GM06990 (cell line): ENCODE data around the gene RBM23.
"Not testable (repeated sequence)": the region's sequence is repeated elsewhere in the genome, so short reads cannot be mapped to it uniquely, and the experiment has no call there.

Experiments
- DNase-seq: peaks from one replicate; pipeline ENCODE4 v3.0.0-alpha.2; 2011; ENCODE audit not compliant: insufficient read length; ENCODE audit errors: extremely low read depth
- H3K27me3 ChIP-seq: replicated peaks from 2 replicates; pipeline ENCODE4 v1.6.0; 2011; ENCODE audit warnings: low read length; ENCODE audit not compliant: control insufficient read depth, insufficient read depth
- H3K36me3 ChIP-seq: 2 replicates; pipeline ENCODE4 v1.5.1; 2011; ENCODE audit warnings: low read length; ENCODE audit not compliant: control insufficient read depth, insufficient read depth
- H3K4me3 ChIP-seq: replicated peaks from 2 replicates; pipeline ENCODE4 v1.5.1; 2011; ENCODE audit warnings: low read depth, mild to moderate bottlenecking, control low read depth, low read length
- CTCF ChIP-seq: IDR thresholded peaks from 2 replicates; pipeline ENCODE4 v1.5.1; 2011; ENCODE audit warnings: low read length, control low read depth, mild to moderate bottlenecking, inconsistent platforms; ENCODE audit not compliant: insufficient read depth, poor library complexity, severe bottlenecking

The RBM23 gene

GRCh38 chr14:22923746-22924145 lies 4.8 kb upstream of the RBM23 start:
- no peak for TF ChIP-seq CTCF
- no peaks in the 10 kb centered on the region for H3K27me3 ChIP-seq
- peaks cover 22% of the 10 kb centered on the region for H3K36me3 ChIP-seq
- no peak for DNase-seq
- no peak overlapping the region for H3K4me3 ChIP-seq

DNA sequence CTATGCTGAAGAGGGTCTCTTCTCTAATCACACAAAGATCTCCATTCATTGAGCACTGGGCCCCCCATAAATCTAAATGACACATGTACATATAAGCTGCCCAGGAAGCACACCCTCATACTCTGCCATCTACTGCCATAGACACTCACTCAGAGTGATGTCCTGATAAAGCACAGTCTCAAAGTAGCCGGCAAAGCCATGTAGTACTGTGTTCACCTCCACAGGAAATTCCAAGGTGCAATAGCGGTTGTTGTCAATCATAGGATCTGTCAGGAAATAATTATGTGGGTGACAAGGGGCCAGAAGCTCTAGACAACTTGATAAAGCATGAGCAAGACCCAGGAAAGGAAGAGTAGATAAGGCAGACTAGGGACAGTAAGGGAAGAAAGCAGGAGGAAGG lies 3.3 kb upstream of the RBM23 start:
- Histone ChIP-seq H3K36me3 (peaks cover 22% of the 10 kb centered on the region), H3K27me3 (no peaks in the 10 kb centered on the region), H3K4me3 (no peak overlapping the region)
- no peak for DNase-seq
- no peak for TF ChIP-seq CTCF

GRCh38 chr14:22920697-22921096 lies 1.7 kb upstream of the RBM23 start:
- H3K27me3 ChIP-seq: no peaks in the 10 kb centered on the region
- H3K4me3 ChIP-seq: no peak overlapping the region
- H3K36me3 ChIP-seq: peaks cover 20% of the 10 kb centered on the region
- DNase-seq: no peak
- no peak for TF ChIP-seq CTCF

GRCh38 chr14:22919601-22919921 lies 612 bp upstream of the RBM23 start:
- DNase-seq: no peak
- H3K4me3 ChIP-seq: peak overlapping the region; percentile 56
- H3K27me3 ChIP-seq: no peaks in the 10 kb centered on the region
- TF ChIP-seq CTCF: no peak
- peaks cover 16% of the 10 kb centered on the region for H3K36me3 ChIP-seq

GRCh38 chr14:22915886-22916521 lies 2.9 kb downstream of the RBM23 start:
- DNase-seq: no peak
- Histone ChIP-seq H3K27me3 (no peaks in the 10 kb centered on the region), H3K4me3 (no peak overlapping the region), H3K36me3 (peaks cover 2% of the 10 kb centered on the region; the same call in 1 of the 2 replicates)
- TF ChIP-seq CTCF: no peak

GRCh38 chr14:22914836-22915235 lies 4.1 kb downstream of the RBM23 start:
- H3K27me3 ChIP-seq, DNase-seq, H3K36me3 ChIP-seq: not testable (repeated sequence)

More at GRCh38 chr14:22914836-22915235, 4.1 kb downstream of the RBM23 start:
- H3K4me3 ChIP-seq: not testable (repeated sequence)
